Brain microvascular endothelial cell (primary cell): ENCODE data around the gene PRDM16.

Experiments
- DNase-seq: peaks from one replicate; pipeline ENCODE4 v3.0.0-alpha.2; 2020
- H3K27ac ChIP-seq: fragments of 250-450 bp; sonication (Bioruptor Pico); 2 replicates; pipeline ENCODE4 v1.5.1; 2020; ENCODE audit warnings: mild to moderate bottlenecking, moderate library complexity
- H3K27me3 ChIP-seq: fragments of 250-450 bp; sonication (Bioruptor Pico); replicated peaks from 2 replicates; pipeline ENCODE4 v1.5.1; 2020; ENCODE audit warnings: mild to moderate bottlenecking
- H3K36me3 ChIP-seq: fragments of 250-450 bp; sonication (Bioruptor Pico); replicated peaks from 2 replicates; pipeline ENCODE4 v1.5.1; 2020; ENCODE audit warnings: mild to moderate bottlenecking
- H3K4me3 ChIP-seq: 2 replicates; pipeline ENCODE4 v1.5.1; 2011; ENCODE audit warnings: low read depth, mild to moderate bottlenecking, control low read depth, low read length, moderate library complexity
- CTCF ChIP-seq: IDR thresholded peaks from 2 replicates; pipeline ENCODE4 v1.5.1; 2011; ENCODE audit warnings: low read depth, mild to moderate bottlenecking, moderate library complexity, low read length, control low read depth, inconsistent platforms; ENCODE audit errors: missing control alignments
- in situ Hi-C: cut with HindIII; loops from 2 replicates; pipeline ENCODE4 v1.10.0; 2017; ENCODE audit warnings: low sequenced_read_pairs, low pct_ligation_motif_present

Gene PRDM16

DNA sequence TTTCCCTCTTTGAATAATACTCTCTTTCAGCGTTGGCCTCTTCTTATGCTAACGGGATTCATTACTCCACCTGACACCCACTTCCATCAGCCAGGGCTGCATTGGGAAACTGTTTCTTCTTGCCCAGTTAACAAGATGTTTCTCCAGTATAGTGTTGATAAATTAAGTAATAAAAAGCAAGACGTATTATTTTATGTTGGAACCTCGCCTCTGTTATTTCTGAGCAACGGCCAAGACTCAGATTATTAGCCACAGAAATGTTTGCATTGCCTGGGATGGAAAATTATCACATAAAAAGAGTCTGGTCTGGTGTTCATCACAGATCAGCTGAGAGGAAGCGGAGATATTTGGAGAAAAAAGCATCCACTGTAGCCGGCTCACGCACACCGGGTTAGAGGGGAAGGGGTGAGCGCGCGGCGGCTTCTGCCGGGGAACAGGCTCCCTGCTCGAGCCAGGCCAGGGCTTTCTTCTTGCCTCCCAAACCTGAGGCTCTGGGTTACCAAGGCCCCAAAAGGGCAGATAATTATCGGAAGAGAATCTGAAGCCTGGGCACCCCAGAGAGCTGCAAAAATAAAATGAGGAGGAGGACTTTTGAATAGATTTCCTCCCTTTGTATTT, 189.5 kb downstream of the PRDM16 start:
- Histone ChIP-seq H3K27me3 (no peaks in the 10 kb centered on the region), H3K27ac (no peak overlapping the region), H3K4me3 (no peak overlapping the region), H3K36me3 (no peaks in the 10 kb centered on the region)
- no peak for TF ChIP-seq CTCF
- DNase-seq, result no peak
- in situ Hi-C loops, result no loop called here

DNA sequence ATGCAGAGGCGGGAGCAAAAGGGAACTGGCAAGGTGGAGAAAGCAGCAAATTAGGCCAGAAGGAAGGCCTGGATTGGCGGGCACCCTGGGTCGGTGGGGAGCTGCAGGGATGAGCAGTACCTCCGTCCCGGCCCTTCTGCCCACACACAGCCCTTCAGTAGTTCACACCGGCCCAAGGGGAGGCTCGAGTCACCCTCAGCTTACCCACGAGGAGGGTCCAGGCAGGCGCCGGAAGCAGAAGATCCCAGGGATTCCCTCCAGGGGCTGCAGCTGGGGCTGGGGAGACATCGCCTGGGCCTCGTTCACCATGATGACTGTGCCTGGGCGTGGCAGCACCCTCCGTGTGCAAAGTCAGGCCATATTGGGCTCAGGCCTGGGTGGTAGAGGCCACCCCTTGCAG, 190.0 kb downstream of the PRDM16 start:
- no peak for TF ChIP-seq CTCF
- H3K36me3 ChIP-seq, result no peaks in the 10 kb centered on the region
- DNase-seq, result no peak
- H3K27me3 ChIP-seq, result no peaks in the 10 kb centered on the region
- in situ Hi-C loops, result no loop called here
- no peak overlapping the region for H3K4me3 ChIP-seq
- H3K27ac ChIP-seq, result no peak overlapping the region

- TF ChIP-seq CTCF, result no peak
- Histone ChIP-seq H3K27ac (no peak overlapping the region), H3K4me3 (no peak overlapping the region), H3K36me3 (no peaks in the 10 kb centered on the region), H3K27me3 (no peaks in the 10 kb centered on the region)
- in situ Hi-C loops, result no loop called here
- no peak for DNase-seq
These were observed 192.3 kb downstream of the PRDM16 start for GRCh38 chr1:3261007-3261968.

GRCh38 chr1:3261969-3262579, 193.1 kb downstream of the PRDM16 start:
- TF ChIP-seq CTCF, result no peak
- DNase-seq, result no peak
- in situ Hi-C loops, result no loop called here
- H3K4me3 ChIP-seq, result no peak overlapping the region
- H3K27me3 ChIP-seq, result no peaks in the 10 kb centered on the region
- H3K27ac ChIP-seq, result no peak overlapping the region
- H3K36me3 ChIP-seq, result no peaks in the 10 kb centered on the region

- in situ Hi-C loops, result no loop called here
- no peak overlapping the region for H3K27ac ChIP-seq
- no peak for DNase-seq
- H3K4me3 ChIP-seq, result no peak overlapping the region
- H3K36me3 ChIP-seq, result no peaks in the 10 kb centered on the region
- TF ChIP-seq CTCF, result no peak
- no peaks in the 10 kb centered on the region for H3K27me3 ChIP-seq
These were observed 193.8 kb downstream of the PRDM16 start for GRCh38 chr1:3262681-3263286.
